Measurements from ENCODE around the gene ITGB2. TPM values are rescaled to one million over a fixed set of nuclear protein-coding genes. Genes with fewer than 3 reads are reported as not detected.

Gene ITGB2
- total RNA-seq, 5 donors from 2014 or later (not counting 1 experiment from before 2014, with no cell fraction given) = 249 to 498 (median 304) TPM

DNA sequence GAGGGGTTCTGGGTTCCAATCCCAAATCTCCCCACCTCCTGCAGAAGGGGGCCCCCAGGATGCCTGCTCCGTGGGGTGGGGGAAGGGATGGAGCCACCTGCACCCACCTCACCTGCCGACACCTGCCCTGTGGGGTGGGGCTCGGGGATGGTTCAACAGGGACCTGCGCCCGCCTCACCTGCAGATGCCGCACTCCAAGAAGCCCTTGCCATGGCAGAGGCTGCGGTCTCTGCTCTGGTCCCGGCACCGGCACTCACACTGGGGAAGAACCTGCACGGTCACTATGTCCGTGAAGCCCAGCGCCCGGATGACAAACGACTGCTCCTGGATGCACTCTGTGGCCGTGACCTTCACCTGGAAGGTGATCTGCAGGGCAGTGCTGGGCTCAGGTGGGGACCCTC lies 29.1 kb downstream of the ITGB2 start:
- Histone ChIP-seq H3K27ac (ENCODE audit: low read length) (no peak overlapping the region), H3K9me3 (no peaks in the 10 kb centered on the region), H3K27me3 (replicated peaks in 1 of 2; ENCODE audit: control insufficient read depth in 2 of 2, extremely low read depth in 1 of 2, insufficient read depth in 2 of 2, low read length in 1 of 2) (no peaks in the 10 kb centered on the region), H3K4me1 (ENCODE audit: control insufficient read depth in 1 of 2, extremely low read depth in 1 of 2, insufficient read depth in 2 of 2, low read length in 2 of 2) (peaks cover 3 to 56% of the 10 kb centered on the region in 2 experiments), H3K36me3 (ENCODE audit: control insufficient read depth in 2 of 2, extremely low read depth in 1 of 2, insufficient read depth in 1 of 2, low read length in 1 of 2) (peaks cover 43 to 88% of the 10 kb centered on the region in 2 donors), H3K4me3 (ENCODE audit: control insufficient read depth in 1 of 2, extremely low read depth in 1 of 2, low read length in 1 of 2) (no peak overlapping the region)
- Mint-ChIP-seq H3K27ac (no peak overlapping the region), H3K4me3 (no peak overlapping the region), H3K36me3 (peaks cover 22% of the 10 kb centered on the region), H3K9me3 (no peaks in the 10 kb centered on the region), H3K4me1 (peaks cover 9 to 21% (median 17%) of the 10 kb centered on the region in 3 donors), H3K27me3 (no peaks in the 10 kb centered on the region)
- WGBS (ENCODE audit: insufficient coverage) = 98% methylated on average over 13 of the region's 15 CpGs
- ChIA-PET CTCF (interaction anchor here (0.7 to 0.9 kb wide), 2 partner anchors 9 to 91 kb away, joined by 3 read pairs; no protein-coding TSS in a partner anchor), POLR2A (no interaction called here)
- DNase-seq (no peak), ATAC-seq (replicated peaks in 1 of 4) (no peak)

DNA sequence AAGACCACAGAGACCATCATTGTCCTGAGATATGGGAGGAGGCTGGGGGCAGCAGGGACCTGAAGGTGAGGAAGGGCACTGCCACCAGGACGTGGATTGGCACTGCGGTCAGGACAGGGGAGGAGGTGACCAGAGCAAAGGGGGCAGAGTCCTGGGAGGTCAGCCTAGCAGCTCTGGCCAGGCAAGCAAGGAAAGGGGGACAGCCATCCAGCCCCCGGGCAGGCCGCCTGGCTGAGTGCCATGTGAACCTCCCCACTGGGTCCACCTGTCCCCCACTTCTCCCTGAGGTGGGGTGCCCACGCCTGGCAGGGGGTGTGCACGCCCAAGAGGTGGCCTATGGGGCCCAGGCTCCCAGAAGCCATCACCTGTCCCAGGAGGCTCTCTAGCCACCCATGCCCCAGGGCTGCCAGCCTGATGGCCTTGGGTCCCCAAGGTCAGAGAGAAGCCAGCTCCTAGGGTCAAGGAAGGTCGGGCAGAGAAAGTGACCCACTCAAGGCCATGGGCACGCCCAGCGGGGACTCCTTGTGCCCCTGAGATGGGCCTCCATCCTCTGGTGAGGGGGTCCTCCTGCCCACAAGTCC lies 29.6 kb downstream of the ITGB2 start:
- POLR2A ChIA-PET = no interaction called here
- Histone ChIP-seq H3K27me3 (replicated peaks in 1 of 2; ENCODE audit: control insufficient read depth in 2 of 2, extremely low read depth in 1 of 2, insufficient read depth in 2 of 2, low read length in 1 of 2) (no peaks in the 10 kb centered on the region), H3K36me3 (ENCODE audit: control insufficient read depth in 2 of 2, extremely low read depth in 1 of 2, insufficient read depth in 1 of 2, low read length in 1 of 2) (peaks cover 44 to 90% of the 10 kb centered on the region in 2 donors), H3K27ac (ENCODE audit: low read length) (no peak overlapping the region), H3K4me1 (ENCODE audit: control insufficient read depth in 1 of 2, extremely low read depth in 1 of 2, insufficient read depth in 2 of 2, low read length in 2 of 2) (peaks cover 3 to 62% of the 10 kb centered on the region in 2 experiments), H3K9me3 (no peaks in the 10 kb centered on the region), H3K4me3 (ENCODE audit: control insufficient read depth in 1 of 2, extremely low read depth in 1 of 2, low read length in 1 of 2) (no peak overlapping the region)
- DNase-seq (no peak), ATAC-seq (replicated peaks in 1 of 4) (no peak)
- CTCF ChIA-PET = no interaction called here
- Mint-ChIP-seq H3K27me3 (no peaks in the 10 kb centered on the region), H3K4me1 (peaks cover 9 to 21% (median 17%) of the 10 kb centered on the region in 3 donors), H3K4me3 (no peak overlapping the region), H3K27ac (peak overlapping the region; percentile 19 to 72), H3K36me3 (peaks cover 21% of the 10 kb centered on the region), H3K9me3 (no peaks in the 10 kb centered on the region)
- WGBS (ENCODE audit: insufficient coverage) = 95% methylated on average over 7 of the region's 9 CpGs

- H3K9me3 Mint-ChIP-seq = no peaks in the 10 kb centered on the region
- H3K4me1 Mint-ChIP-seq = peaks cover 9 to 21% (median 17%) of the 10 kb centered on the region in 3 donors
- no peaks in the 10 kb centered on the region for H3K27me3 ChIP-seq (replicated peaks in 1 of 2; ENCODE audit: control insufficient read depth in 2 of 2, extremely low read depth in 1 of 2, insufficient read depth in 2 of 2, low read length in 1 of 2)
- H3K27ac ChIP-seq (ENCODE audit: low read length) = no peak overlapping the region
- peaks cover 44 to 92% of the 10 kb centered on the region in 2 donors for H3K36me3 ChIP-seq (ENCODE audit: control insufficient read depth in 2 of 2, extremely low read depth in 1 of 2, insufficient read depth in 1 of 2, low read length in 1 of 2)
- no peaks in the 10 kb centered on the region for H3K27me3 Mint-ChIP-seq
- POLR2A ChIA-PET = no interaction called here
- H3K4me3 Mint-ChIP-seq = no peak overlapping the region
- no peaks in the 10 kb centered on the region for H3K9me3 ChIP-seq
- 93% methylated on average over 15 of the region's 24 CpGs for WGBS (ENCODE audit: insufficient coverage)
- CTCF ChIA-PET = no interaction called here
- H3K4me3 ChIP-seq (ENCODE audit: control insufficient read depth in 1 of 2, extremely low read depth in 1 of 2, low read length in 1 of 2) = no peak overlapping the region
- peak overlapping the region; percentile 19 to 72 for H3K27ac Mint-ChIP-seq
- peaks cover 18% of the 10 kb centered on the region for H3K36me3 Mint-ChIP-seq
- peaks cover 3 to 63% of the 10 kb centered on the region in 2 experiments for H3K4me1 ChIP-seq (ENCODE audit: control insufficient read depth in 1 of 2, extremely low read depth in 1 of 2, insufficient read depth in 2 of 2, low read length in 2 of 2)
- DNase-seq (no peak), ATAC-seq (replicated peaks in 1 of 4) (no peak)
Observed at GRCh38 chr21:44890338-44890931, 30.3 kb downstream of the ITGB2 start.

- peaks cover 3 to 61% of the 10 kb centered on the region in 2 experiments for H3K4me1 ChIP-seq (ENCODE audit: control insufficient read depth in 1 of 2, extremely low read depth in 1 of 2, insufficient read depth in 2 of 2, low read length in 2 of 2)
- CTCF ChIA-PET = no interaction called here
- POLR2A ChIA-PET = no interaction called here
- Mint-ChIP-seq H3K9me3 (no peaks in the 10 kb centered on the region), H3K27me3 (no peaks in the 10 kb centered on the region), H3K4me3 (no peak overlapping the region), H3K36me3 (peaks cover 16% of the 10 kb centered on the region), H3K27ac (peak overlapping the region in 1 of 2 donors; percentile 11), H3K4me1 (peaks cover 9 to 21% (median 17%) of the 10 kb centered on the region in 3 donors)
- H3K9me3 ChIP-seq = no peaks in the 10 kb centered on the region
- H3K27me3 ChIP-seq (replicated peaks in 1 of 2; ENCODE audit: control insufficient read depth in 2 of 2, extremely low read depth in 1 of 2, insufficient read depth in 2 of 2, low read length in 1 of 2) = no peaks in the 10 kb centered on the region
- no peak for DNase-seq
- H3K4me3 ChIP-seq (ENCODE audit: control insufficient read depth in 1 of 2, extremely low read depth in 1 of 2, low read length in 1 of 2) = no peak overlapping the region
- no peak overlapping the region for H3K27ac ChIP-seq (ENCODE audit: low read length)
- peaks cover 39 to 87% of the 10 kb centered on the region in 2 donors for H3K36me3 ChIP-seq (ENCODE audit: control insufficient read depth in 2 of 2, extremely low read depth in 1 of 2, insufficient read depth in 1 of 2, low read length in 1 of 2)
- no peak for ATAC-seq (replicated peaks in 1 of 4)
- 97% methylated on average over 28 of the region's 29 CpGs for WGBS (ENCODE audit: insufficient coverage)
Observed at GRCh38 chr21:44889625-44890337, 30.9 kb downstream of the ITGB2 start.

- H3K36me3 Mint-ChIP-seq = peaks cover 14% of the 10 kb centered on the region
- DNase-seq = no peak
- H3K27me3 Mint-ChIP-seq = no peaks in the 10 kb centered on the region
- no peak overlapping the region for H3K4me3 ChIP-seq (ENCODE audit: control insufficient read depth in 1 of 2, extremely low read depth in 1 of 2, low read length in 1 of 2)
- peaks cover 9 to 19% (median 16%) of the 10 kb centered on the region in 3 donors for H3K4me1 Mint-ChIP-seq
- CTCF ChIA-PET = no interaction called here
- no peak overlapping the region for H3K4me3 Mint-ChIP-seq
- ATAC-seq (replicated peaks in 1 of 4) = no peak
- no peaks in the 10 kb centered on the region for H3K27me3 ChIP-seq (replicated peaks in 1 of 2; ENCODE audit: control insufficient read depth in 2 of 2, extremely low read depth in 1 of 2, insufficient read depth in 2 of 2, low read length in 1 of 2)
- peaks cover 38 to 77% of the 10 kb centered on the region in 2 donors for H3K36me3 ChIP-seq (ENCODE audit: control insufficient read depth in 2 of 2, extremely low read depth in 1 of 2, insufficient read depth in 1 of 2, low read length in 1 of 2)
- peaks cover 3 to 52% of the 10 kb centered on the region in 2 experiments for H3K4me1 ChIP-seq (ENCODE audit: control insufficient read depth in 1 of 2, extremely low read depth in 1 of 2, insufficient read depth in 2 of 2, low read length in 2 of 2)
- no peak overlapping the region for H3K27ac ChIP-seq (ENCODE audit: low read length)
- POLR2A ChIA-PET = no interaction called here
- no peaks in the 10 kb centered on the region for H3K9me3 ChIP-seq
- 96% methylated on average over 45 of the region's 64 CpGs for WGBS (ENCODE audit: insufficient coverage)
- no peak overlapping the region for H3K27ac Mint-ChIP-seq
- no peaks in the 10 kb centered on the region for H3K9me3 Mint-ChIP-seq
Observed at GRCh38 chr21:44888581-44889550, 31.8 kb downstream of the ITGB2 start.

Measured in T-cell (primary cell).